HepG2 (cell line): Measurements from ENCODE around the gene PYGO1. TPM values are rescaled to one million over a fixed set of nuclear protein-coding genes. Genes with fewer than 3 reads are reported as not detected.

Experiments
- CBX5 ChIP-seq: sonication (generic); formaldehyde crosslinking; IDR thresholded peaks from 2 replicates; pipeline ENCODE4 v1.4.0; 2020; ENCODE audit warnings: missing genetic modification reagents, borderline replicate concordance
- ELF3 ChIP-seq: IDR thresholded peaks from 2 replicates; pipeline ENCODE4 v1.6.1; 2016; ENCODE audit warnings: missing genetic modification reagents, missing compliant biosample characterization
- FOXA3 ChIP-seq: IDR thresholded peaks from 2 replicates; pipeline ENCODE4 v1.6.1; 2016; ENCODE audit warnings: missing genetic modification reagents, missing compliant biosample characterization
- HES4 ChIP-seq: sonication (generic); formaldehyde crosslinking; IDR thresholded peaks from 2 replicates; pipeline ENCODE4 v1.9.0; 2021; ENCODE audit warnings: mild to moderate bottlenecking, missing genetic modification reagents, borderline replicate concordance
- HIVEP1 ChIP-seq: sonication (generic); formaldehyde crosslinking; IDR thresholded peaks from 2 replicates; pipeline ENCODE4 v1.4.0; 2020; ENCODE audit warnings: mild to moderate bottlenecking, missing genetic modification reagents
- KLF16 ChIP-seq, 2 experiments: sonication (generic) in 1 of 2; formaldehyde crosslinking in 1 of 2; IDR thresholded peaks; 2 replicates each; pipeline versions ENCODE4 v1.6.1 to v1.8.0; 2016 to 2023; ENCODE audit warnings: missing genetic modification reagents in 2 of 2, missing compliant biosample characterization in 1 of 2
- KMT2B ChIP-seq: IDR thresholded peaks from 2 replicates; pipeline ENCODE4 v1.6.1; 2016; ENCODE audit warnings: missing genetic modification reagents, missing compliant biosample characterization
- NCOA2 ChIP-seq: sonication (generic); formaldehyde crosslinking; IDR thresholded peaks from 2 replicates; pipeline ENCODE4 v1.8.0; 2022; ENCODE audit warnings: inconsistent platforms
- NFKB2 ChIP-seq: sonication (generic); formaldehyde crosslinking; IDR thresholded peaks from 2 replicates; pipeline ENCODE4 v1.4.0; 2020; ENCODE audit warnings: missing genetic modification reagents, borderline replicate concordance
- PRPF4 ChIP-seq: fragments of 200-400 bp; formaldehyde crosslinking; IDR thresholded peaks from 2 replicates; pipeline ENCODE4 v1.6.1; 2016; ENCODE audit warnings: low read length, low read depth; ENCODE audit not compliant: poor library complexity, severe bottlenecking
- RBM22 ChIP-seq: fragments of 200-400 bp; formaldehyde crosslinking; optimal IDR thresholded peaks from 2 replicates; pipeline ENCODE3; 2017; ENCODE audit warnings: mild to moderate bottlenecking, low read length, moderate library complexity
- RBM39 ChIP-seq: fragments of 200-400 bp; formaldehyde crosslinking; IDR thresholded peaks from one replicate; pipeline ENCODE4 v1.6.1; 2018; ENCODE audit warnings: antibody characterized with exemption, mild to moderate bottlenecking, low read depth, low read length; ENCODE audit not compliant: poor library complexity, severe bottlenecking
- SPEN ChIP-seq: sonication (generic); formaldehyde crosslinking; IDR thresholded peaks from 2 replicates; pipeline ENCODE4 v1.5.1; 2020; ENCODE audit warnings: low read depth, mild to moderate bottlenecking, missing genetic modification reagents
- TEAD3 ChIP-seq: optimal IDR thresholded peaks from 2 replicates; pipeline ENCODE3; 2016; ENCODE audit warnings: borderline replicate concordance
- THAP11 ChIP-seq: IDR thresholded peaks from 2 replicates; pipeline ENCODE4 v1.6.1; 2016; ENCODE audit warnings: missing biosample characterization, missing genetic modification reagents
- ZBED4 ChIP-seq: sonication (generic); formaldehyde crosslinking; IDR thresholded peaks from 2 replicates; pipeline ENCODE4 v1.4.0; 2020; ENCODE audit warnings: missing genetic modification reagents, borderline replicate concordance
- ZNF224 ChIP-seq: sonication (generic); formaldehyde crosslinking; IDR thresholded peaks from 2 replicates; pipeline ENCODE4 v1.5.0; 2020; ENCODE audit warnings: mild to moderate bottlenecking, missing genetic modification reagents
- ZNF563 ChIP-seq: sonication (generic); formaldehyde crosslinking; IDR thresholded peaks from 2 replicates; pipeline ENCODE4 v1.8.0; 2022; ENCODE audit warnings: mild to moderate bottlenecking, moderate library complexity, missing genetic modification reagents
- ZNF598 ChIP-seq: sonication (generic); formaldehyde crosslinking; IDR thresholded peaks from 2 replicates; pipeline ENCODE4 v1.5.1; 2020; ENCODE audit warnings: mild to moderate bottlenecking, missing genetic modification reagents, borderline replicate concordance
- ZNF615 ChIP-seq: sonication (generic); formaldehyde crosslinking; IDR thresholded peaks from 2 replicates; pipeline ENCODE4 v1.5.0; 2020; ENCODE audit warnings: mild to moderate bottlenecking, missing genetic modification reagents, borderline replicate concordance
- ZSCAN21 ChIP-seq: sonication (generic); formaldehyde crosslinking; IDR thresholded peaks from 2 replicates; pipeline ENCODE4 v1.8.0; 2022; ENCODE audit warnings: mild to moderate bottlenecking, missing genetic modification reagents, moderate library complexity, borderline replicate concordance
- ZSCAN30 ChIP-seq: sonication (generic); formaldehyde crosslinking; IDR thresholded peaks from 2 replicates; pipeline ENCODE4 v1.5.0; 2020; ENCODE audit warnings: mild to moderate bottlenecking, missing genetic modification reagents
- polyA plus RNA-seq, 8 experiments: library from polyadenylated mRNA; depleted of rRNA in 3 of 8; stranded (reverse) in 7 of 8; unstranded in 1 of 8; fragments of >200 nt; fragmentation: Illumina TruSeq in 4 of 8; extraction: Trizol in 4 of 8; gene quantifications; 2 replicates each; pipeline versions ENCODE4 v1.2.1 to v1.2.3, GENCODE V29; 2011 to 2016; ENCODE audit warnings: low read depth in 4 of 8, missing spikeins in 1 of 8, mixed read lengths in 1 of 8; ENCODE audit not compliant: insufficient read depth in 1 of 8
- total RNA-seq, 5 experiments: library from RNA; depleted of rRNA; stranded (reverse); fragments of >200 nt; fragmentation: Illumina TruSeq; extraction: Trizol; gene quantifications; 2 replicates each; pipeline ENCODE4 v1.2.3, GENCODE V29; 2016; ENCODE audit warnings: low read depth in 1 of 5
- TF ChIP-seq, protein P1 (sequence below): sonication (generic); formaldehyde crosslinking; IDR thresholded peaks from 2 replicates; pipeline ENCODE4 v1.4.0; 2020; ENCODE audit warnings: missing genetic modification reagents

PYGO1 gene
- total and polyA plus RNA-seq, 2 of the 13 experiments (the other 11 are each of a cell fraction or from before 2014, with no cell fraction given), result 1.1 to 1.8 TPM

- TF ChIP-seq, protein P1, sequence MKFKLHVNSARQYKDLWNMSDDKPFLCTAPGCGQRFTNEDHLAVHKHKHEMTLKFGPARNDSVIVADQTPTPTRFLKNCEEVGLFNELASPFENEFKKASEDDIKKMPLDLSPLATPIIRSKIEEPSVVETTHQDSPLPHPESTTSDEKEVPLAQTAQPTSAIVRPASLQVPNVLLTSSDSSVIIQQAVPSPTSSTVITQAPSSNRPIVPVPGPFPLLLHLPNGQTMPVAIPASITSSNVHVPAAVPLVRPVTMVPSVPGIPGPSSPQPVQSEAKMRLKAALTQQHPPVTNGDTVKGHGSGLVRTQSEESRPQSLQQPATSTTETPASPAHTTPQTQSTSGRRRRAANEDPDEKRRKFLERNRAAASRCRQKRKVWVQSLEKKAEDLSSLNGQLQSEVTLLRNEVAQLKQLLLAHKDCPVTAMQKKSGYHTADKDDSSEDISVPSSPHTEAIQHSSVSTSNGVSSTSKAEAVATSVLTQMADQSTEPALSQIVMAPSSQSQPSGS (CRISPR knock-in tag), result 0 out of 2 replicates have a peak, but pooled peaks have one; percentile 23
- TF ChIP-seq KLF16 (CRISPR knock-in tag; IDR thresholded peaks at IDR 0.05) (peak in 1 of 2 experiments; percentile 57; a peak in 2 of 4 replicates), NCOA2 (CRISPR knock-in tag) (peak; percentile 21; the same call in 1 of the 2 replicates), RBM39 (peak; percentile 45), HIVEP1 (CRISPR knock-in tag) (peak; percentile 72; the same call in 1 of the 2 replicates), ELF3 (CRISPR knock-in tag) (peak; percentile 49; the same call in 1 of the 2 replicates), SPEN (CRISPR knock-in tag) (0 out of 2 replicates have a peak, but pooled peaks have one; percentile 50), HES4 (0 out of 2 replicates have a peak, but pooled peaks have one; percentile 55), ZBED4 (CRISPR knock-in tag) (0 out of 2 replicates have a peak, but pooled peaks have one; percentile 26), NFKB2 (CRISPR knock-in tag) (peak; percentile 62; the same call in 1 of the 2 replicates), ZNF563 (CRISPR knock-in tag) (peak; percentile 58; the same call in 1 of the 2 replicates), ZNF598 (CRISPR knock-in tag) (peak; percentile 37; the same call in 1 of the 2 replicates), RBM22 (peak; percentile 35), TEAD3 (peak; percentile 53), ZNF615 (CRISPR knock-in tag) (0 out of 2 replicates have a peak, but pooled peaks have one; percentile 38), THAP11 (CRISPR knock-in tag) (peak; percentile 80), ZSCAN30 (CRISPR knock-in tag) (0 out of 2 replicates have a peak, but pooled peaks have one; percentile 36), ZSCAN21 (CRISPR knock-in tag) (peak; percentile 24; the same call in 1 of the 2 replicates), CBX5 (peak; percentile 42; the same call in 1 of the 2 replicates), KMT2B (CRISPR knock-in tag) (peak; percentile 86), PRPF4 (peak; percentile 32), FOXA3 (CRISPR knock-in tag) (peak; percentile 25; the same call in 1 of the 2 replicates), ZNF224 (CRISPR knock-in tag) (peak; percentile 71; the same call in 1 of the 2 replicates)
These were observed 89.8 kb downstream of the PYGO1 start (continued) for GRCh38 chr15:55498109-55498938.
